HAP-1 (cell line): ENCODE results near the gene KLHL9.

Experiments used
- DNase-seq, 2 experiments: peaks; one replicate each; pipeline ENCODE4 v3.0.0-alpha.2; 2016 to 2020; ENCODE audit warnings: low spot score in 2 of 2
- H3K27me3 ChIP-seq: fragments of 250-450 bp; sonication (Bioruptor Pico); 2 replicates; pipeline ENCODE4 v1.5.1; 2020; ENCODE audit warnings: low read depth, mild to moderate bottlenecking, moderate library complexity
- H3K36me3 ChIP-seq: fragments of 250-450 bp; sonication (Bioruptor Pico); replicated peaks from 2 replicates; pipeline ENCODE4 v1.5.1; 2020; ENCODE audit warnings: mild to moderate bottlenecking
- H3K4me1 ChIP-seq: fragments of 250-450 bp; sonication (Bioruptor Pico); 2 replicates; pipeline ENCODE4 v1.5.1; 2020; ENCODE audit warnings: mild to moderate bottlenecking
- H3K4me3 ChIP-seq: fragments of 250-450 bp; sonication (Bioruptor Pico); 2 replicates; pipeline ENCODE4 v1.5.1; 2020; ENCODE audit warnings: mild to moderate bottlenecking, moderate library complexity
- H3K9me3 ChIP-seq: fragments of 250-450 bp; sonication (Bioruptor Pico); 2 replicates; pipeline ENCODE4 v1.5.1; 2020; ENCODE audit warnings: mild to moderate bottlenecking, moderate library complexity
- in situ Hi-C: fragments of 300-500 bp; cut with MboI; formaldehyde crosslinking; loops from 3 replicates; pipeline ENCODE4 v1.14.3; 2020; ENCODE audit warnings: low sequenced_read_pairs, inconsistent platforms, mixed read lengths

KLHL9 gene

GRCh38 chr9:21305213-21305612 lies 30.0 kb downstream of the KLHL9 start, which contains the start of gene IFNA5:
Gene IFNA5, minus strand, starts transcription at chr9:21305313. Its CDS starts 57 bp downstream, at chr9:21305256.
- no peak for DNase-seq
- Histone ChIP-seq H3K27me3 (peaks cover 2% of the 10 kb centered on the region), H3K4me1 (no peaks in the 10 kb centered on the region), H3K9me3 (no peaks in the 10 kb centered on the region), H3K36me3 (no peaks in the 10 kb centered on the region), H3K4me3 (no peak within 1 kb of the TSS)
- in situ Hi-C loops = no loop called here

GRCh38 chr9:21295992-21296391 lies 39.2 kb downstream of the KLHL9 start:
- no peak overlapping the region for H3K4me3 ChIP-seq
- H3K27me3 ChIP-seq = 0 out of 2 replicates have a peak, but pooled peaks cover 3% of the 10 kb centered on the region
- no peaks in the 10 kb centered on the region for H3K9me3 ChIP-seq
- DNase-seq = no peak
- in situ Hi-C loops = no loop called here
- no peaks in the 10 kb centered on the region for H3K4me1 ChIP-seq
- no peaks in the 10 kb centered on the region for H3K36me3 ChIP-seq

DNA sequence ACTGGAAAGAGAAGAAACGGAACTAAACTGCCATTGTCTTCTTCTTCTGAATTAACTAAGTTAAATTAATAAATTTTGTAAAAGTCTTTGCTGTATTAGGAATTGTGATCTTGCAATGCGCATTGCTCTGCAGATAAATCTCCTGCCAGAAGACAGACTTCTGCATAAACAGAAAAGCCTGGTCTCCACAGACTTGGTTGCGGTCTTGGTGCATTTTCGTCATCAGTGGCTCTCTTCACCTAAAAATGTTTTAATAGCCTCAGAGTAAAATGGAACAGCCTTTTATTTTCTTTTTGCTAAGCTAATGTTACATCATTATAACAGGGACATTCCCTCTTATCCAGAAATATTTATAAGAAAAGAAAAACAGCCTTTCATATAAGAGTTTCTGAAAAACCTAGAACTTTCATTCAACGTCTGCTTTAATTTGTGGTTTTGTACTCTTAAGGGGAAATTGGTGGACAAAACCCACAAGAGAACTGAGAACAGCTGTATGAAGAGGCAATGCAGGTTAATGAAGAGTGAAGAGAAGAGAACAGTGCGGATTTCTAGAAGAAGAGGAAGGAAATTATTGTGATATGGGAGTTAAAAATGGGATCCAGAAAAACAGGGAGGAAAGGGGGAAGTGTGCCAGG lies 40.2 kb downstream of the KLHL9 start:
- H3K27me3 ChIP-seq = 0 out of 2 replicates have a peak, but pooled peaks cover 3% of the 10 kb centered on the region
- DNase-seq = no peak
- H3K9me3 ChIP-seq = no peaks in the 10 kb centered on the region
- no peaks in the 10 kb centered on the region for H3K4me1 ChIP-seq
- in situ Hi-C loops = no loop called here
- no peaks in the 10 kb centered on the region for H3K36me3 ChIP-seq
- H3K4me3 ChIP-seq = no peak overlapping the region

DNA sequence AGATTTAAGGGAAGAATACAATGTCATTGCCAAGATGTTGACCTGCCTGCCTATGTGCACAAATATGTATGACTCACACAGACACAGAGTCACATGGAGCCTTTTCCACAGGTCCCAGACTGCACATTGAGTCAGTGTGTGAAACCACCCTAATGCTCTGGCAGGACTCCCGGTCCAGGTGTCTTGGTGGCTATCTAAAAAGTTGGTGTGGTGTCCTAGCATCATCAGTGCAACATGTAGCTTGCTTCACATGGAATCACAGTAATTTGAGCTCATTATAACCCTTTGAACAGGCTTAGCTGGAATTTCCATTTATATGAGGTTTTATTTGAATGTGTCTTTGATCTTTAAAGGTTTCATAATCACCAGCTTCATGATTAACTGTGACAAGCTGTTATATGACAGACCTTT lies 40.8 kb downstream of the KLHL9 start:
- Histone ChIP-seq H3K27me3 (0 out of 2 replicates have a peak, but pooled peaks cover 3% of the 10 kb centered on the region), H3K9me3 (no peaks in the 10 kb centered on the region), H3K4me3 (no peak overlapping the region), H3K4me1 (no peaks in the 10 kb centered on the region), H3K36me3 (no peaks in the 10 kb centered on the region)
- DNase-seq = no peak
- in situ Hi-C loops = no loop called here

GRCh38 chr9:21289848-21290247 lies 45.4 kb downstream of the KLHL9 start:
- Histone ChIP-seq H3K36me3 (no peaks in the 10 kb centered on the region), H3K4me1 (no peaks in the 10 kb centered on the region), H3K4me3 (no peak overlapping the region), H3K9me3 (no peaks in the 10 kb centered on the region), H3K27me3 (0 out of 2 replicates have a peak, but pooled peaks cover 3% of the 10 kb centered on the region)
- in situ Hi-C loops = no loop called here
- DNase-seq = no peak

DNA sequence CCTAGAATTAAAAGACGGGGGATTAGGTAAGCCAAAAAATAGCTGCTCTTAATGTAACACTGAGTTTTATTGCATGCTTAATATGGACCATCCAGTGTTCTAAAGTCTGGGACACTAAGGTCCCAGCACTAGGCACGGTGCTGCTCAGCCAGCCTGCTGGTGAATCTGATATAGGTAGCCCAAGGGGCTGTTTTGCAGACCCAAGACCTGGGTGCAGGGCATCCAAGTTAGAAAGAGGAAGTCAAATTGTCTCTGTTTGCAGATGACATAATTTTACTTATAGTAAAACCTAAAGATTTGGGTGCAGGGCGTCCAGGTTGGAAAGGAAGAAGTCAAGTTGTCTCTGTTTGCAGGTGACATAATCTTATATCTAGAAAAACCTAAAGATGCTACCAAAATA lies 47.9 kb downstream of the KLHL9 start:
- no peaks in the 10 kb centered on the region for H3K9me3 ChIP-seq
- H3K4me1 ChIP-seq = no peaks in the 10 kb centered on the region
- no peak overlapping the region for H3K4me3 ChIP-seq
- H3K27me3 ChIP-seq = no peaks in the 10 kb centered on the region
- in situ Hi-C loops = no loop called here
- no peak for DNase-seq
- no peaks in the 10 kb centered on the region for H3K36me3 ChIP-seq

- no peaks in the 10 kb centered on the region for H3K4me1 ChIP-seq
- in situ Hi-C loops = no loop called here
- no peak overlapping the region for H3K4me3 ChIP-seq
- H3K36me3 ChIP-seq = no peaks in the 10 kb centered on the region
- H3K27me3 ChIP-seq = no peaks in the 10 kb centered on the region
- no peak for DNase-seq
- no peaks in the 10 kb centered on the region for H3K9me3 ChIP-seq
Observed at GRCh38 chr9:21286659-21287058, 48.5 kb downstream of the KLHL9 start.

GRCh38 chr9:21286099-21286498 lies 49.1 kb downstream of the KLHL9 start:
- in situ Hi-C loops = no loop called here
- no peaks in the 10 kb centered on the region for H3K9me3 ChIP-seq
- no peaks in the 10 kb centered on the region for H3K27me3 ChIP-seq
- no peak for DNase-seq
- no peaks in the 10 kb centered on the region for H3K4me1 ChIP-seq
- no peaks in the 10 kb centered on the region for H3K36me3 ChIP-seq
- no peak overlapping the region for H3K4me3 ChIP-seq

GRCh38 chr9:21281275-21281674 lies 53.9 kb downstream of the KLHL9 start:
- H3K27me3 ChIP-seq = no peaks in the 10 kb centered on the region
- in situ Hi-C loops = no loop called here

More at GRCh38 chr9:21281275-21281674, 53.9 kb downstream of the KLHL9 start:
- H3K9me3 ChIP-seq = no peaks in the 10 kb centered on the region
- H3K4me1 ChIP-seq = no peaks in the 10 kb centered on the region
- no peaks in the 10 kb centered on the region for H3K36me3 ChIP-seq
- H3K4me3 ChIP-seq = no peak overlapping the region
- no peak for DNase-seq
